B cell (primary cell): ENCODE data around the gene RBM23. TPM values are rescaled to one million over a fixed set of nuclear protein-coding genes. Genes with fewer than 3 reads are reported as not detected.

Experiments
- ATAC-seq: fragments of 200-7000 bp; cut with Tn5 transposase; one replicate; pipeline ENCODE4 v1.10.0; 2021; ENCODE audit warnings: low read depth, mild to moderate bottlenecking, moderate number of reproducible peaks, moderate library complexity
- CTCF ChIA-PET: fragments of 350-600 bp; sonication (Branson Sonifier 250); formaldehyde crosslinking; loops from one replicate; lab custom pipeline; 2021; ENCODE audit warnings: antibody characterized with exemption, inconsistent platforms; lab: Charles Lee
- POLR2A ChIA-PET: fragments of 350-600 bp; sonication (Branson Sonifier 250); formaldehyde crosslinking; loops from one replicate; lab custom pipeline; 2021; ENCODE audit warnings: antibody characterized with exemption; lab: Charles Lee
- DNase-seq: peaks from one replicate; pipeline ENCODE4 v3.0.0; 2013
- H2AFZ ChIP-seq: 2 replicates; pipeline ENCODE4 v1.6.1; 2012; ENCODE audit warnings: mild to moderate bottlenecking, low read depth, low read length; ENCODE audit not compliant: insufficient read depth, poor library complexity, severe bottlenecking
- H3K27ac ChIP-seq, 2 donors: 1 replicate in 1 of 2; 2 replicates in 1 of 2; pipeline ENCODE4 v1.5.1; 2012 to 2013; ENCODE audit warnings: low read length in 2 of 2, mild to moderate bottlenecking in 2 of 2, moderate library complexity in 1 of 2
- H3K27me3 ChIP-seq, 4 experiments: fragments of 200-600 bp in 1 of 4; sonication (generic) in 1 of 4; replicated peaks in 1 of 4; 1 replicate in 2 of 4; 2 replicates in 2 of 4; pipeline versions ENCODE4 v1.6.1 to v1.7.0; 2013 to 2016; ENCODE audit warnings: low read length in 3 of 4, mild to moderate bottlenecking in 2 of 4, mixed read lengths in 1 of 4, moderate library complexity in 1 of 4; ENCODE audit not compliant: insufficient read depth in 4 of 4, control insufficient read depth in 3 of 4; ENCODE audit errors: control extremely low read depth in 1 of 4
- H3K36me3 ChIP-seq, 2 experiments: replicated peaks in 1 of 2; 1 replicate in 1 of 2; 2 replicates in 1 of 2; pipeline versions ENCODE4 v1.6.1 to v1.7.1; 2013; ENCODE audit warnings: low read length in 1 of 2; ENCODE audit not compliant: insufficient read depth in 2 of 2, control insufficient read depth in 1 of 2; ENCODE audit errors: control extremely low read depth in 1 of 2, extremely low read depth in 1 of 2
- H3K4me1 ChIP-seq, 2 donors: fragments of 200-600 bp in 1 of 2; sonication (generic) in 1 of 2; 1 replicate in 1 of 2; 2 replicates in 1 of 2; pipeline versions ENCODE4 v1.5.1 to v1.6.1; 2013 to 2017; ENCODE audit warnings: low read length in 2 of 2; ENCODE audit not compliant: control insufficient read depth in 2 of 2, insufficient read depth in 2 of 2
- H3K4me2 ChIP-seq: replicated peaks from 2 replicates; pipeline ENCODE3; 2012; ENCODE audit warnings: mild to moderate bottlenecking, low read depth, low read length; ENCODE audit not compliant: poor library complexity, severe bottlenecking
- H3K4me3 ChIP-seq, 5 experiments: fragments of 200-600 bp in 1 of 5; sonication (generic) in 1 of 5; 1 replicate in 3 of 5; 2 replicates in 2 of 5; pipeline versions ENCODE4 v1.5.1 to v1.7.0; 2011 to 2016; ENCODE audit warnings: low read length in 4 of 5, mild to moderate bottlenecking in 4 of 5, low read depth in 2 of 5, control low read depth in 1 of 5, moderate library complexity in 1 of 5; ENCODE audit not compliant: insufficient read depth in 1 of 5; ENCODE audit errors: control extremely low read depth in 1 of 5, extremely low read depth in 1 of 5
- H3K79me2 ChIP-seq: fragments of 200-600 bp; sonication (generic); one replicate; pipeline ENCODE4 v1.6.0; 2016; ENCODE audit warnings: low read length; ENCODE audit not compliant: control insufficient read depth, insufficient read depth
- H3K9ac ChIP-seq: fragments of 200-600 bp; sonication (generic); 2 replicates; pipeline ENCODE4 v1.6.1; 2017; ENCODE audit warnings: mild to moderate bottlenecking, low read length, moderate library complexity
- H3K9me3 ChIP-seq, 3 donors: one replicate each; pipeline versions ENCODE4 v1.6.1 to v1.7.1; 2013; ENCODE audit warnings: low read length in 2 of 3; ENCODE audit not compliant: control insufficient read depth in 2 of 3, insufficient read depth in 1 of 3; ENCODE audit errors: control extremely low read depth in 1 of 3
- H4K20me1 ChIP-seq: 2 replicates; pipeline ENCODE4 v1.6.0; 2012; ENCODE audit warnings: mild to moderate bottlenecking, low read length; ENCODE audit not compliant: insufficient read depth, control insufficient read depth, poor library complexity, severe bottlenecking
- H3K27ac Mint-ChIP-seq: one replicate; pipeline ENCODE4 v1.8.0; 2021; ENCODE audit warnings: mixed read lengths
- H3K27me3 Mint-ChIP-seq: one replicate; pipeline ENCODE4 v1.8.0; 2021; ENCODE audit warnings: mixed read lengths
- H3K4me1 Mint-ChIP-seq: one replicate; pipeline ENCODE4 v1.8.0; 2021; ENCODE audit warnings: mixed read lengths
- H3K4me3 Mint-ChIP-seq: one replicate; pipeline ENCODE4 v1.8.0; 2021; ENCODE audit warnings: mixed read lengths
- H3K9me3 Mint-ChIP-seq: one replicate; pipeline ENCODE4 v1.8.0; 2022; ENCODE audit warnings: mixed read lengths; ENCODE audit not compliant: insufficient read depth
- CTCF ChIP-seq: fragments of 200-600 bp; IDR thresholded peaks from one replicate; pipeline ENCODE4 v1.8.0; 2022; ENCODE audit warnings: antibody characterized with exemption, mild to moderate bottlenecking
- EZH2 ChIP-seq: IDR thresholded peaks from 2 replicates; pipeline ENCODE4 v1.6.1; 2012; ENCODE audit warnings: borderline replicate concordance, low read depth, mild to moderate bottlenecking, moderate library complexity, low read length; ENCODE audit not compliant: insufficient read depth, poor library complexity, severe bottlenecking
- WGBS: methylation state at CpG from one replicate; pipeline ENCODE4 v1.1.5; 2013; ENCODE audit warnings: missing lambda C conversion rate; ENCODE audit not compliant: insufficient coverage; 5-methylcytosine and 5-hydroxymethylcytosine counted together
- intact Hi-C: fragments of 100-400 bp; cut with micrococcal nuclease; formaldehyde crosslinking; loops from one replicate; pipeline ENCODE4 v1.10.0; 2022
- polyA plus RNA-seq: library from polyadenylated mRNA; depleted of rRNA; stranded (reverse); fragments of >200 nt; gene quantifications from 2 replicates; pipeline ENCODE4 v1.2.3, GENCODE V29; 2012
- total RNA-seq, 2 donors: library from RNA; stranded (reverse); fragments of 120-200 nt in 1 of 2; gene quantifications; 1 replicate in 1 of 2; 2 replicates in 1 of 2; pipeline versions ENCODE4 v1.2.3 to v1.2.4, GENCODE V29; 2013 to 2022

The RBM23 gene
- total and polyA plus RNA-seq, 2 donors (not counting 1 experiment from before 2014, with no cell fraction given), result 60.7 to 165 TPM

GRCh38 chr14:22892488-22892887 is 26.5 kb downstream of the RBM23 start:
- POLR2A ChIA-PET, result interaction anchor here (0.6 kb wide), 1 partner anchor 10 kb away, joined by 9 read pairs; no protein-coding TSS in a partner anchor
- peaks cover 28% of the 10 kb centered on the region in 2 donors for H3K4me1 ChIP-seq
- no peak overlapping the region for H3K9ac ChIP-seq
- 95% methylated on average over 3 of the region's 7 CpGs for WGBS
- H3K27me3 Mint-ChIP-seq, result no peaks in the 10 kb centered on the region
- no peak for ATAC-seq
- no peak overlapping the region for H3K4me3 ChIP-seq
- H3K27ac Mint-ChIP-seq, result peak overlapping the region; percentile 53
- TF ChIP-seq EZH2 (no peak), CTCF (no peak)
- no peaks in the 10 kb centered on the region for H3K9me3 Mint-ChIP-seq
- H4K20me1 ChIP-seq, result no peaks in the 10 kb centered on the region
- H3K4me1 Mint-ChIP-seq, result peaks cover 26% of the 10 kb centered on the region
- H3K4me2 ChIP-seq, result no peak overlapping the region
- DNase-seq, result no peak
- no peaks in the 10 kb centered on the region for H3K27me3 ChIP-seq
- no peak overlapping the region for H3K27ac ChIP-seq
- no peak overlapping the region for H3K4me3 Mint-ChIP-seq
- peaks cover 11% of the 10 kb centered on the region for H3K79me2 ChIP-seq
- intact Hi-C loops, result no loop called here
- no peak overlapping the region for H2AFZ ChIP-seq
- H3K9me3 ChIP-seq, result no peaks in the 10 kb centered on the region
- peaks cover 0 to 6% of the 10 kb centered on the region in 2 experiments for H3K36me3 ChIP-seq
- CTCF ChIA-PET, result interaction anchor here (1.5 to 6.7 kb wide), 3 partner anchors 9 to 40 kb away, joined by 5 to 76 read pairs (median 52); partner anchors contain the start of gene LRP10

GRCh38 chr14:22890416-22890815 is 28.5 kb downstream of the RBM23 start:
- no peak for ATAC-seq
- H3K27me3 Mint-ChIP-seq, result no peaks in the 10 kb centered on the region
- no peak for DNase-seq
- Histone ChIP-seq H3K4me3 (no peak overlapping the region), H3K79me2 (peaks cover 11% of the 10 kb centered on the region), H3K36me3 (peaks cover 0 to 6% of the 10 kb centered on the region in 2 experiments), H3K9ac (no peak overlapping the region), H3K4me1 (peaks cover 39 to 47% of the 10 kb centered on the region in 2 donors), H2AFZ (no peak overlapping the region), H4K20me1 (no peaks in the 10 kb centered on the region), H3K9me3 (no peaks in the 10 kb centered on the region), H3K4me2 (no peak overlapping the region), H3K27me3 (no peaks in the 10 kb centered on the region), H3K27ac (no peak overlapping the region)
- intact Hi-C loops, result no loop called here
- H3K4me1 Mint-ChIP-seq, result peaks cover 40% of the 10 kb centered on the region
- no peaks in the 10 kb centered on the region for H3K9me3 Mint-ChIP-seq
- H3K27ac Mint-ChIP-seq, result peak overlapping the region; percentile 75
- WGBS, result no CpG with 5 or more reads among the region's 1 CpG
- POLR2A ChIA-PET, result no interaction called here
- H3K4me3 Mint-ChIP-seq, result no peak overlapping the region
- no peak for TF ChIP-seq EZH2
- TF ChIP-seq CTCF, result no peak
- CTCF ChIA-PET, result interaction anchor here (3.6 to 6.7 kb wide), 3 partner anchors 11 to 320 kb away, joined by 24 to 76 read pairs (median 52); partner anchors contain the start of gene LRP10
